Activated CD8-positive, alpha-beta memory T cell treated with anti-CD3 and anti-CD28 coated beads, Interleukin-2, amount 50 U/mL, for 24 hours (primary cell): ENCODE measurements around the gene TUSC2.

ENCODE experiments used
- DNase-seq: peaks from one replicate; pipeline ENCODE4 v3.0.0-alpha.2; 2020; ENCODE audit errors: extremely low read depth

The TUSC2 gene

GRCh38 chr3:50336452-50337174 lies 8.6 kb upstream of the TUSC2 start:
- no peak for DNase-seq

GRCh38 chr3:50334339-50335075 lies 6.5 kb upstream of the TUSC2 start:
- DNase-seq: no peak

- no peak for DNase-seq
These were observed 5.8 kb upstream of the TUSC2 start for GRCh38 chr3:50333744-50334328.

- no peak for DNase-seq
These were observed 3.4 kb upstream of the TUSC2 start for GRCh38 chr3:50331364-50331907.

- DNase-seq: no peak
These were observed 2.3 kb upstream of the TUSC2 start for GRCh38 chr3:50330330-50330729.

- no peak for DNase-seq
These were observed 894 bp downstream of the TUSC2 start for GRCh38 chr3:50327129-50327528.

GRCh38 chr3:50326182-50326541 lies 1.9 kb downstream of the TUSC2 start:
- no peak for DNase-seq

GRCh38 chr3:50325497-50326181 lies 2.4 kb downstream of the TUSC2 start:
- DNase-seq: no peak

- DNase-seq: no peak
These were observed 2.9 kb downstream of the TUSC2 start for GRCh38 chr3:50325113-50325480.

- peak; percentile 24 for DNase-seq
These were observed 3.5 kb downstream of the TUSC2 start for GRCh38 chr3:50324351-50325112.

GRCh38 chr3:50323614-50324199 lies 4.3 kb downstream of the TUSC2 start:
- no peak for DNase-seq

GRCh38 chr3:50323092-50323600 lies 4.9 kb downstream of the TUSC2 start:
- no peak for DNase-seq

- no peak for DNase-seq
These were observed 5.5 kb downstream of the TUSC2 start, which contains the start of gene HYAL2 for GRCh38 chr3:50322386-50323091. TSS of gene HYAL2 (minus strand) at chr3:50322745. CDS start at chr3:50320489, 2,256 bp downstream.

GRCh38 chr3:50322115-50322385 lies 6.0 kb downstream of the TUSC2 start:
- DNase-seq: no peak

GRCh38 chr3:50321336-50322114 lies 6.5 kb downstream of the TUSC2 start:
- DNase-seq: peak; percentile 54

GRCh38 chr3:50320853-50321335 lies 7.1 kb downstream of the TUSC2 start:
- peak; percentile 18 for DNase-seq

GRCh38 chr3:50319894-50320625 lies 8.0 kb downstream of the TUSC2 start:
- no peak for DNase-seq

GRCh38 chr3:50319181-50319893 lies 8.7 kb downstream of the TUSC2 start:
- no peak for DNase-seq
